H1 (cell line): ENCODE measurements around the gene B3GAT1. TPM values are rescaled to one million over a fixed set of nuclear protein-coding genes. Genes with fewer than 3 reads are reported as not detected.

Source experiments
- CBX8 ChIP-seq: fragments of 300-800, 300-1000 bp; sonication (generic); IDR thresholded peaks from 2 replicates; pipeline ENCODE4 v1.7.1; 2016; ENCODE audit warnings: low read depth, low read length, borderline replicate concordance
- KDM1A ChIP-seq: fragments of 200-600, 300-600 bp; sonication (generic); IDR thresholded peaks from 2 replicates; pipeline ENCODE4 v1.7.1; 2016; ENCODE audit warnings: mild to moderate bottlenecking, low read length, borderline replicate concordance
- KDM4A ChIP-seq: IDR thresholded peaks from one replicate; pipeline ENCODE4 v1.7.1; 2012; ENCODE audit warnings: low read depth, mild to moderate bottlenecking, moderate library complexity, low read length, inconsistent platforms; ENCODE audit not compliant: severe bottlenecking
- KDM5A ChIP-seq: fragments of 200-600 bp; IDR thresholded peaks from 2 replicates; pipeline ENCODE4 v1.7.1; 2012; ENCODE audit warnings: mild to moderate bottlenecking, low read length, inconsistent platforms, mixed read lengths
- PHF8 ChIP-seq: fragments of 200-600 bp; sonication (generic); conservative IDR thresholded peaks from 2 replicates; pipeline ENCODE4 v1.7.1; 2012; ENCODE audit warnings: low read depth, mild to moderate bottlenecking, inconsistent platforms, low read length, moderate library complexity
- SUZ12 ChIP-seq: fragments of 200-600 bp; sonication (generic); IDR thresholded peaks from 2 replicates; pipeline ENCODE4 v1.6.1; 2012; ENCODE audit warnings: mild to moderate bottlenecking, inconsistent platforms, low read length, moderate library complexity, mixed read lengths
- TBP ChIP-seq: IDR thresholded peaks from 2 replicates; pipeline ENCODE4 v1.6.1; 2011; ENCODE audit warnings: low read depth, low read length, improper control_type of control experiment
- polyA plus RNA-seq, 7 experiments: library from polyadenylated mRNA; depleted of rRNA in 3 of 7; stranded (reverse) in 5 of 7; unstranded in 2 of 7; fragments of >200 nt in 5 of 7; fragments of 200-250 nt in 2 of 7; gene quantifications; 1 replicate in 5 of 7; 2 replicates in 1 of 7; 4 replicates in 1 of 7; pipeline versions ENCODE4 v1.2.1 to v1.2.3, GENCODE V29; 2011 to 2013; ENCODE audit warnings: missing spikeins in 2 of 7, mixed read lengths in 2 of 7
- total RNA-seq: library from RNA; stranded (reverse); fragmentation: NEBNext Ultra II Directional; extraction: Animal tissue kit (Norgen Biotek cat#: 25700); gene quantifications from 2 replicates; pipeline ENCODE4 v1.2.1, GENCODE V29; 2021
- TF ChIP-seq, protein P1 (sequence below): fragments of 300-600 bp; sonication (generic); IDR thresholded peaks from 2 replicates; pipeline ENCODE4 v1.7.1; 2012; ENCODE audit warnings: low read length, moderate library complexity, mild to moderate bottlenecking, inconsistent platforms; ENCODE audit not compliant: insufficient replicate concordance

The B3GAT1 gene
- total and polyA plus RNA-seq, 2 of the 8 experiments (the other 6 are each of a cell fraction or from before 2014, with no cell fraction given) = 19.7 to 32.4 TPM

DNA sequence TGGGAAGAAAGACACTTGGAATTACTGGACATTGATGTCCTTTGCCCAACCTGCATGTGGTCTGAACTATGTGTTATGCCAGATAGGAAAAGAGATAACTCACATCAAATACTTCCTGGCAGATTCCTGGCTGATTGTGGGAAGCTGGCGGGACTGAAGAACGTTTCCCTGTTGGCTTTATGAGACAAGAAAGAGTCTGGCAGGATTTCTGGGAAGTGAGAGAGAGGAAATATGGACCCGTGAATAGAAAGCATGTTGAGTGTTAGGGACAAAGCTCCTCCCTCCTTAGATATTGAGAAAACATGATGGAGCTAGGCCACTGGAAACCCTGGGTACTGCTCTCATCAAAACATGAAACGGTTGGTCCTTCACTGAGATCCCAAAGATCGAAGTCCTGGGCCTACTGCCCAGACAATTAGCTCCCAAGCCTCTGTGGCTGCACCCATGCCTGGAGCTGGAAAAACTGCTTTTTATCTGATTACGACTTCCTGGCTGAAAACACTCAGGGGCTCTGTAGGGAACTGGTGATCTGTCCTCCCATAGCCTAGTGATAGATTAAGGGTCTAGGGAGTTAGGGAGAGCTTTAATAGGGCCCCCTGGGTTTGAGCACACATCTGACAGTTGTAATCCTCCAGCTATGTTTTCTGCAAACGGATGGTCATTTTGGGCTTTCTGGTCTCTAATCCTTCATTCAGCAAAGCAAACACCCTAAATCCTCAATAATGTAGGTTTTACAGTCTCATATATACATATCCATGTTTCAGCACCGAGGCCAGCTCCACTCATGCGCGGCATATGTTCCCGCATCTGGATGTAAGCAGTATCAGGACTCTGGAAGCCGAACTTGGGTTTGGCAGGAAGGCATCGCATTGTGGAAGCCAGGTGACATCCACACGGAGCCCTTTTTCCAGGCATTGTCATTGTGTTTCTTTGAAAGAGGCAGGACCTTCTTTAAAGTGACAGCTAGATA lies 6.1 kb upstream of the B3GAT1 start (continued):
- no peak for TF ChIP-seq PHF8
- no peak for TF ChIP-seq KDM1A
- TF ChIP-seq KDM4A = no peak
- no peak for TF ChIP-seq KDM5A
- TF ChIP-seq, protein P1, sequence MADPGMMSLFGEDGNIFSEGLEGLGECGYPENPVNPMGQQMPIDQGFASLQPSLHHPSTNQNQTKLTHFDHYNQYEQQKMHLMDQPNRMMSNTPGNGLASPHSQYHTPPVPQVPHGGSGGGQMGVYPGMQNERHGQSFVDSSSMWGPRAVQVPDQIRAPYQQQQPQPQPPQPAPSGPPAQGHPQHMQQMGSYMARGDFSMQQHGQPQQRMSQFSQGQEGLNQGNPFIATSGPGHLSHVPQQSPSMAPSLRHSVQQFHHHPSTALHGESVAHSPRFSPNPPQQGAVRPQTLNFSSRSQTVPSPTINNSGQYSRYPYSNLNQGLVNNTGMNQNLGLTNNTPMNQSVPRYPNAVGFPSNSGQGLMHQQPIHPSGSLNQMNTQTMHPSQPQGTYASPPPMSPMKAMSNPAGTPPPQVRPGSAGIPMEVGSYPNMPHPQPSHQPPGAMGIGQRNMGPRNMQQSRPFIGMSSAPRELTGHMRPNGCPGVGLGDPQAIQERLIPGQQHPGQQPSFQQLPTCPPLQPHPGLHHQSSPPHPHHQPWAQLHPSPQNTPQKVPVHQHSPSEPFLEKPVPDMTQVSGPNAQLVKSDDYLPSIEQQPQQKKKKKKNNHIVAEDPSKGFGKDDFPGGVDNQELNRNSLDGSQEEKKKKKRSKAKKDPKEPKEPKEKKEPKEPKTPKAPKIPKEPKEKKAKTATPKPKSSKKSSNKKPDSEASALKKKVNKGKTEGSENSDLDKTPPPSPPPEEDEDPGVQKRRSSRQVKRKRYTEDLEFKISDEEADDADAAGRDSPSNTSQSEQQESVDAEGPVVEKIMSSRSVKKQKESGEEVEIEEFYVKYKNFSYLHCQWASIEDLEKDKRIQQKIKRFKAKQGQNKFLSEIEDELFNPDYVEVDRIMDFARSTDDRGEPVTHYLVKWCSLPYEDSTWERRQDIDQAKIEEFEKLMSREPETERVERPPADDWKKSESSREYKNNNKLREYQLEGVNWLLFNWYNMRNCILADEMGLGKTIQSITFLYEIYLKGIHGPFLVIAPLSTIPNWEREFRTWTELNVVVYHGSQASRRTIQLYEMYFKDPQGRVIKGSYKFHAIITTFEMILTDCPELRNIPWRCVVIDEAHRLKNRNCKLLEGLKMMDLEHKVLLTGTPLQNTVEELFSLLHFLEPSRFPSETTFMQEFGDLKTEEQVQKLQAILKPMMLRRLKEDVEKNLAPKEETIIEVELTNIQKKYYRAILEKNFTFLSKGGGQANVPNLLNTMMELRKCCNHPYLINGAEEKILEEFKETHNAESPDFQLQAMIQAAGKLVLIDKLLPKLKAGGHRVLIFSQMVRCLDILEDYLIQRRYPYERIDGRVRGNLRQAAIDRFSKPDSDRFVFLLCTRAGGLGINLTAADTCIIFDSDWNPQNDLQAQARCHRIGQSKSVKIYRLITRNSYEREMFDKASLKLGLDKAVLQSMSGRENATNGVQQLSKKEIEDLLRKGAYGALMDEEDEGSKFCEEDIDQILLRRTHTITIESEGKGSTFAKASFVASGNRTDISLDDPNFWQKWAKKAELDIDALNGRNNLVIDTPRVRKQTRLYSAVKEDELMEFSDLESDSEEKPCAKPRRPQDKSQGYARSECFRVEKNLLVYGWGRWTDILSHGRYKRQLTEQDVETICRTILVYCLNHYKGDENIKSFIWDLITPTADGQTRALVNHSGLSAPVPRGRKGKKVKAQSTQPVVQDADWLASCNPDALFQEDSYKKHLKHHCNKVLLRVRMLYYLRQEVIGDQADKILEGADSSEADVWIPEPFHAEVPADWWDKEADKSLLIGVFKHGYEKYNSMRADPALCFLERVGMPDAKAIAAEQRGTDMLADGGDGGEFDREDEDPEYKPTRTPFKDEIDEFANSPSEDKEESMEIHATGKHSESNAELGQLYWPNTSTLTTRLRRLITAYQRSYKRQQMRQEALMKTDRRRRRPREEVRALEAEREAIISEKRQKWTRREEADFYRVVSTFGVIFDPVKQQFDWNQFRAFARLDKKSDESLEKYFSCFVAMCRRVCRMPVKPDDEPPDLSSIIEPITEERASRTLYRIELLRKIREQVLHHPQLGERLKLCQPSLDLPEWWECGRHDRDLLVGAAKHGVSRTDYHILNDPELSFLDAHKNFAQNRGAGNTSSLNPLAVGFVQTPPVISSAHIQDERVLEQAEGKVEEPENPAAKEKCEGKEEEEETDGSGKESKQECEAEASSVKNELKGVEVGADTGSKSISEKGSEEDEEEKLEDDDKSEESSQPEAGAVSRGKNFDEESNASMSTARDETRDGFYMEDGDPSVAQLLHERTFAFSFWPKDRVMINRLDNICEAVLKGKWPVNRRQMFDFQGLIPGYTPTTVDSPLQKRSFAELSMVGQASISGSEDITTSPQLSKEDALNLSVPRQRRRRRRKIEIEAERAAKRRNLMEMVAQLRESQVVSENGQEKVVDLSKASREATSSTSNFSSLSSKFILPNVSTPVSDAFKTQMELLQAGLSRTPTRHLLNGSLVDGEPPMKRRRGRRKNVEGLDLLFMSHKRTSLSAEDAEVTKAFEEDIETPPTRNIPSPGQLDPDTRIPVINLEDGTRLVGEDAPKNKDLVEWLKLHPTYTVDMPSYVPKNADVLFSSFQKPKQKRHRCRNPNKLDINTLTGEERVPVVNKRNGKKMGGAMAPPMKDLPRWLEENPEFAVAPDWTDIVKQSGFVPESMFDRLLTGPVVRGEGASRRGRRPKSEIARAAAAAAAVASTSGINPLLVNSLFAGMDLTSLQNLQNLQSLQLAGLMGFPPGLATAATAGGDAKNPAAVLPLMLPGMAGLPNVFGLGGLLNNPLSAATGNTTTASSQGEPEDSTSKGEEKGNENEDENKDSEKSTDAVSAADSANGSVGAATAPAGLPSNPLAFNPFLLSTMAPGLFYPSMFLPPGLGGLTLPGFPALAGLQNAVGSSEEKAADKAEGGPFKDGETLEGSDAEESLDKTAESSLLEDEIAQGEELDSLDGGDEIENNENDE = no peak
- TF ChIP-seq TBP = no peak
- no peak for TF ChIP-seq SUZ12
- TF ChIP-seq CBX8 = no peak
